HepG2 (cell line): ENCODE data around the gene LRRC8D. TPM values are rescaled to one million over a fixed set of nuclear protein-coding genes. Genes with fewer than 3 reads are reported as not detected.

Source experiments
- ARNT2 ChIP-seq: sonication (generic); formaldehyde crosslinking; IDR thresholded peaks from 2 replicates; pipeline ENCODE4 v1.8.0; 2022; ENCODE audit warnings: mild to moderate bottlenecking, low read depth, missing genetic modification reagents, moderate library complexity
- ATAD3A ChIP-seq: sonication (generic); formaldehyde crosslinking; IDR thresholded peaks from 2 replicates; pipeline ENCODE4 v1.4.0; 2020; ENCODE audit warnings: missing genetic modification reagents
- ATF7-NPFF ChIP-seq: sonication (generic); formaldehyde crosslinking; IDR thresholded peaks from 2 replicates; pipeline ENCODE4 v1.8.1; 2023; ENCODE audit warnings: mild to moderate bottlenecking, low read depth, missing genetic modification reagents, moderate library complexity
- CC2D1A ChIP-seq: sonication (generic); formaldehyde crosslinking; IDR thresholded peaks from 2 replicates; pipeline ENCODE4 v1.8.1; 2023; ENCODE audit warnings: mild to moderate bottlenecking, missing genetic modification reagents
- ETS1 ChIP-seq: sonication (generic); formaldehyde crosslinking; IDR thresholded peaks from 2 replicates; pipeline ENCODE4 v1.4.0; 2020; ENCODE audit warnings: missing genetic modification reagents
- IKZF5 ChIP-seq: IDR thresholded peaks from 2 replicates; pipeline ENCODE4 v1.6.1; 2018; ENCODE audit warnings: missing genetic modification reagents, mild to moderate bottlenecking, missing compliant biosample characterization
- KDM1A ChIP-seq: IDR thresholded peaks from 2 replicates; pipeline ENCODE4 v1.6.1; 2016; ENCODE audit warnings: missing compliant biosample characterization
- KDM2A ChIP-seq: sonication (generic); formaldehyde crosslinking; IDR thresholded peaks from 2 replicates; pipeline ENCODE4 v1.4.0; 2020; ENCODE audit warnings: low read depth, missing genetic modification reagents, borderline replicate concordance
- PHB2 ChIP-seq: fragments of 450-650 bp; IDR thresholded peaks from 2 replicates; pipeline ENCODE4 v1.6.1; 2018; ENCODE audit not compliant: partially characterized antibody
- REXO4 ChIP-seq: sonication (generic); formaldehyde crosslinking; IDR thresholded peaks from 2 replicates; pipeline ENCODE4 v1.8.0; 2022; ENCODE audit warnings: missing genetic modification reagents, mild to moderate bottlenecking, borderline replicate concordance
- SP1 ChIP-seq, 2 experiments: fragments of 450-650 bp in 1 of 2; sonication (generic) in 1 of 2; formaldehyde crosslinking in 1 of 2; IDR thresholded peaks; 2 replicates each; pipeline versions ENCODE4 v1.4.0 to v1.6.1; 2016 to 2020; ENCODE audit warnings: missing genetic modification reagents in 1 of 2
- SPEN ChIP-seq: sonication (generic); formaldehyde crosslinking; IDR thresholded peaks from 2 replicates; pipeline ENCODE4 v1.5.1; 2020; ENCODE audit warnings: low read depth, mild to moderate bottlenecking, missing genetic modification reagents
- TERF1 ChIP-seq: sonication (generic); formaldehyde crosslinking; IDR thresholded peaks from 2 replicates; pipeline ENCODE4 v1.8.0; 2022; ENCODE audit warnings: mild to moderate bottlenecking, missing genetic modification reagents, moderate library complexity
- TIGD3 ChIP-seq: sonication (generic); formaldehyde crosslinking; IDR thresholded peaks from 2 replicates; pipeline ENCODE4 v1.5.1; 2020; ENCODE audit warnings: mild to moderate bottlenecking, missing genetic modification reagents, borderline replicate concordance
- UBTF ChIP-seq: sonication (generic); formaldehyde crosslinking; IDR thresholded peaks from 2 replicates; pipeline ENCODE4 v1.4.0; 2020; ENCODE audit warnings: mild to moderate bottlenecking, missing genetic modification reagents
- ZC3H13 ChIP-seq: sonication (generic); formaldehyde crosslinking; IDR thresholded peaks from 2 replicates; pipeline ENCODE4 v1.8.1; 2023; ENCODE audit warnings: mild to moderate bottlenecking, missing genetic modification reagents, moderate library complexity
- ZC3H4 ChIP-seq: sonication (generic); formaldehyde crosslinking; IDR thresholded peaks from 2 replicates; pipeline ENCODE4 v1.4.0; 2020; ENCODE audit warnings: missing genetic modification reagents, borderline replicate concordance
- ZFP82 ChIP-seq: sonication (generic); formaldehyde crosslinking; IDR thresholded peaks from 2 replicates; pipeline ENCODE4 v1.5.1; 2020; ENCODE audit warnings: mild to moderate bottlenecking, missing genetic modification reagents, borderline replicate concordance
- ZNF136 ChIP-seq: sonication (generic); formaldehyde crosslinking; IDR thresholded peaks from 2 replicates; pipeline ENCODE4 v1.8.1; 2022; ENCODE audit warnings: low read depth, mild to moderate bottlenecking, moderate library complexity, missing genetic modification reagents
- ZNF232 ChIP-seq: sonication (generic); formaldehyde crosslinking; IDR thresholded peaks from 2 replicates; pipeline ENCODE4 v1.4.0; 2020; ENCODE audit warnings: missing genetic modification reagents, borderline replicate concordance
- ZNF607 ChIP-seq: sonication (generic); formaldehyde crosslinking; IDR thresholded peaks from 2 replicates; pipeline ENCODE4 v1.5.1; 2020; ENCODE audit warnings: missing genetic modification reagents, mild to moderate bottlenecking, borderline replicate concordance
- ZNF891 ChIP-seq: sonication (generic); formaldehyde crosslinking; IDR thresholded peaks from 2 replicates; pipeline ENCODE4 v1.5.0; 2020; ENCODE audit warnings: mild to moderate bottlenecking, missing genetic modification reagents
- ZSCAN22 ChIP-seq: sonication (generic); formaldehyde crosslinking; IDR thresholded peaks from 2 replicates; pipeline ENCODE4 v1.4.0; 2020; ENCODE audit warnings: mild to moderate bottlenecking, missing genetic modification reagents
- polyA plus RNA-seq, 8 experiments: library from polyadenylated mRNA; depleted of rRNA in 3 of 8; stranded (reverse) in 7 of 8; unstranded in 1 of 8; fragments of >200 nt; fragmentation: Illumina TruSeq in 4 of 8; extraction: Trizol in 4 of 8; gene quantifications; 2 replicates each; pipeline versions ENCODE4 v1.2.1 to v1.2.3, GENCODE V29; 2011 to 2016; ENCODE audit warnings: low read depth in 4 of 8, missing spikeins in 1 of 8, mixed read lengths in 1 of 8; ENCODE audit not compliant: insufficient read depth in 1 of 8
- total RNA-seq, 5 experiments: library from RNA; depleted of rRNA; stranded (reverse); fragments of >200 nt; fragmentation: Illumina TruSeq; extraction: Trizol; gene quantifications; 2 replicates each; pipeline ENCODE4 v1.2.3, GENCODE V29; 2016; ENCODE audit warnings: low read depth in 1 of 5

The LRRC8D gene
- total and polyA plus RNA-seq, 2 of the 13 experiments (the other 11 are each of a cell fraction or from before 2014, with no cell fraction given): 29.9 to 45.5 TPM

GRCh38 chr1:89810880-89811279 lies 10.0 kb upstream of the LRRC8D start (continued):
- TF ChIP-seq UBTF (CRISPR knock-in tag) (no peak), ZNF891 (no peak), ZNF136 (no peak), ETS1 (CRISPR knock-in tag) (no peak), KDM1A (CRISPR knock-in tag) (peak; percentile 96; the same call in 1 of the 2 replicates), ZSCAN22 (CRISPR knock-in tag) (no peak), CC2D1A (CRISPR knock-in tag) (no peak), TIGD3 (no peak), ZNF232 (no peak), SP1 (IDR thresholded peaks at IDR 0.05) (no peak), SP1 (CRISPR knock-in tag; IDR thresholded peaks at IDR 0.05) (no peak), IKZF5 (no peak), KDM2A (CRISPR knock-in tag) (no peak), ZFP82 (CRISPR knock-in tag) (no peak), ZC3H4 (CRISPR knock-in tag) (no peak), ATF7-NPFF (CRISPR knock-in tag) (no peak), TERF1 (CRISPR knock-in tag) (no peak), ARNT2 (CRISPR knock-in tag) (no peak), SPEN (no peak), ZC3H13 (no peak), REXO4 (CRISPR knock-in tag) (no peak), ZNF607 (CRISPR knock-in tag) (no peak), ATAD3A (no peak), PHB2 (no peak)
